HG02678 (cell line): ENCODE measurements around the gene RNF212B.
A peak's percentile ranks its signal among the peaks of the same experiment; 100 is the strongest.

Experiments used
- ATAC-seq: cut with Tn5 transposase; IDR thresholded peaks from one replicate; pipeline ENCODE4 v1.9.1; 2021; ENCODE audit warnings: mild to moderate bottlenecking, moderate library complexity; ENCODE audit not compliant: unreplicated experiment

RNF212B gene

DNA sequence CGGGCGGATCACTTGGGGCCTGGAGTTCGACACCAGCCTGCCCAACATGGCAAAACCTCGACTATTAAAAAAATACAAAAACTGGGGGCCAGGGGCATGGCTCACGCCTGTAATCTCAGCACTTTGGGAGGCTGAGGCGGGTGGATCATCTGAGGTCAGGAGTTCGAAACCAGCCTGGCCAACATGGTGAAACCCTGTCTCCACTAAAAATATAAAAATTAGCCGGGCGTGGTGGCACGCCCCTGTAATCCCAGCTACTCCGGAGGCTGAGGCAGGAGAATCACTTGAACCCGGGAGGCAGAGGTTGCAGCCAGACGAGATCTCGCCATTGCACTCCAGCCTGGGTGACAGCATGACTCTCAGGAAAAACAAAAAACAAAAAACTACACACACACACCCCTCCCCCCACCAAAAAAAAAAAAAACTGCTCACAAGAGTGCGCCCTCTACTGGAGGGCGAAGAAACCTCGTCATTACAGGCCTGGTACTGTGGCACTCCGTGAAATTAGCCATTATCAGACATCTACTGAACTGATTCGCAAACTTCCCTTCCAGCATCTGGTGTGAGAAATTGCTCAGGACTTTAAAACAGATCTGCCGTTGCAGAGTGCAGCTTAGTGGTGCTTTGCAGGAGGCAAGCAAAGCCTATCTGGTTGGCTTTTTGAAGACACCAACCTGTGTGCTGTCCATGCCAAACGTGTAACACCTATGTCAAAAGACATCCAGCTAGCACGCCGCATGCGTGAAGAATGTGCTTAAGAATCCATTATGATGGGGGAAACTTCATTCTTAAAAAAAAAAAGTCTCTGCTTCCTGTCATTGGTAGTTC, 57.2 kb downstream of the RNF212B start:
- ATAC-seq, result no peak

DNA sequence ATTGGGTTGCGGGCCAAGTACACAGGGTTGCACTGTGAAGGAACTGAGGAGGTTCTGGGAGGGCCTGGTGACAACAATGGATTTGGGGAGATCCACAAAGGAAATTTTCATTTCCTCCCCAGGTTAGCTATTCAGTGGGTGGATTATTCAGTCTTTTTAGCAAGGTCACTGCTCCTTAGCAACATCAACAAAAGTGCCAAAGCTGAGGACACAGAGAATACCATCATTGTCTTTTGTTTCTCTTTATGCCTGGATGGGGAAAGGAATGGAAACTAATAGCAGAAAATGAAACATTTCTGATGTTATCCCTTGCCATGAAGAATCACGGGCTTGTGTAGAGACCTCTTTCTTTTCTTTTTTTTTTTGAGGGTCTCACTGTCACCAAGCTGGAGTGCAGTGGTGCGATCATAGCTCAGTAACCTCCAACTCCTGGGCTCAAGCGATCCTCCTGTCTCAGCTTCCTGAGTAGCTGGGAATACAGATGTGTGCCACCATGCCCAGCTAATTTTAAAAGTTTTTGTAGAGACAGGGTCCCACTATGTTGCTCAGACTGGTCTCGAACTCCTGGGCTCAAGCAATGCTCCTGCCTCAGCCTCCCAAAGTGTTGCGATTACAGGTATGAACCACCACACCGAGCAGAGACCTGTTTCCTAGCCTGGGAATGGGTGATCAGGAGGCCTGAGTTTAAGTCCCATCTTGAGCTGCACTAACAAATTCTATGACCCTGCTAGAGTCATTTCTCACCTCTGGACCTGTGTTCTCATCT, 58.5 kb downstream of the RNF212B start:
- no peak for ATAC-seq

DNA sequence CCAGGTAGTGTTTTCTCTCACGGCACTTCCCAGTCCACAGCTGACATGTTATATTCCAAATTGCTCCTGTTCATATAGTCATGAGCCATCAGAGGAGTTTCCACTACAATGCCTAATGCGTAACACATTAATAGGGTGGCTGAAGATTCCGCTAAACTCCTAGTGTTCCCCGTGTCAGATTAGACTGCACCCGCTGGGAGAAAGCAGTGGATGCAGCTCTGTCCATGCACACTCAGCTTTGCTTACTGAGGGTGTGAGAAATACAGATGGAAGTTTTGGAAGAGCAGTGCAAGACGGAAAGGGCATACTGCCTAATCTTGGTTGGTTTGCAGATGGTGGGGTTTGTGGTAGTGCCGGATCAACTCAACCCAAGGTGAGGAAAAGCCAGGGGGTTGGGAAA, 59.4 kb downstream of the RNF212B start:
- ATAC-seq, result no peak

DNA sequence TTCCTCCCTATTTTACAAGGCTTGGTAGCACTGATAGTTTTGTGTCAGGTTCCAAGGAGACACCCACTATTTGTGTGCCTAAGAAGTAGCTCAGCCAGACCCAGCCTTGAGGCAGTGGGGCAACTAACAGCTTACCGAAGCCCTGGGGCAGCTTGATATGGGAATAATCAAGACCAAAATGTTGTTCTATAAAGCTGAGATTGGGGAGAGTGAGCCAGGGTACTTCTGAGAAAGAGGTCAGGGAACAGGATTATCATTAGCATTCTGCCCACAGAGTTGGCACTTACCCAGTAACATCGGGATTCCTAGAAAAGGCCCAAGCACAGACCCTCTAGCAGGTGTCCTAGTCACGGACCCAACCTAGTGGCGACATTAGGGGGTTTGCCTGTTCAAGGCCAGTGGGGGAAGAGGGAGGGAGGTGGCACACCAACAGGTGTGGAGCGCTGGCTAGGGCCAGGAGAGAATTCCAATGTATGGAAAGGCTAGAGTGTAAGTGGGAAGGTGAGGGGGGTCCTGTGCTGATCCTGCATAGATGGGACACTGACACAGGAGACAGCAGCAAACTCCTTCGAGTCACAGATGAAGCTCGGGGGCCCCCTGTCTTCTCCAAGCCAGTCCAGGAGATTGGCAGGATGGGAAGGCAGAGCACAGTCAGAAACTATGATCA, 60.0 kb downstream of the RNF212B start:
- ATAC-seq, result no peak

DNA sequence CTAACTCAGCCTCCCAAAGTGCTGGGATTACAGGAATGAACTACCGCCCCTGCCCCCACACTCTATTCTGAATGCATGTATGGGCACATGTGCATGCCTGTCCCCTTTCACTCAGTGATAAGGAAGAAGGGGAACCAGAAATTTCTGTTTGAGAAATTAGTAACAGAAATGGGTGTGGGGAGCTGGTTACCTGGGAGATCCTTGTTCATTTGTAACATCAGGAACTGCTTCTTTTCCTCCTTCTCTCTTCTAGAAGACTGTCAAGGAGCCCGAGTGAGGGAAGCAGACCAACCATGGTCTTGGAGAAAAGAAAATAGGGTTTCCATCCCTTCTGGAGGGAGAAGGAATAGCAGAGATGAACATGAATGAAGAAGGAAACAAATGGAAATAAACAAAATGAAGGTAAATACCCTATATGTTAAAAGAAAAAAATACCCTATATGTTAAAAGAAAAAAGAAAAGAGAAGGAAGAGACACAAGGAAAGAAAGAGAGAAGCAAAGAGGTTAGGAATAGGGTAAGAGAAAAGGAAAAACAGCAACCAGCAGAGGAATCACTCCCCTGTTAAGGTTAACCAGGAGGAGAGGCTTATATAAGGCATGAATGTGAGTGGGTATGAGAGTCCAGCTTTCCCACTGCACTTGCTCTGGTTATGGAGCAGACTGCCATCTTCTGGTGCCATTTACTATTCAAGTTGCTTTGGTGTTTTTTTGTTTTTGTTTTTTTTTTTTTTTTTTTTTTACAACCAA, 61.6 kb downstream of the RNF212B start:
- no peak for ATAC-seq

DNA sequence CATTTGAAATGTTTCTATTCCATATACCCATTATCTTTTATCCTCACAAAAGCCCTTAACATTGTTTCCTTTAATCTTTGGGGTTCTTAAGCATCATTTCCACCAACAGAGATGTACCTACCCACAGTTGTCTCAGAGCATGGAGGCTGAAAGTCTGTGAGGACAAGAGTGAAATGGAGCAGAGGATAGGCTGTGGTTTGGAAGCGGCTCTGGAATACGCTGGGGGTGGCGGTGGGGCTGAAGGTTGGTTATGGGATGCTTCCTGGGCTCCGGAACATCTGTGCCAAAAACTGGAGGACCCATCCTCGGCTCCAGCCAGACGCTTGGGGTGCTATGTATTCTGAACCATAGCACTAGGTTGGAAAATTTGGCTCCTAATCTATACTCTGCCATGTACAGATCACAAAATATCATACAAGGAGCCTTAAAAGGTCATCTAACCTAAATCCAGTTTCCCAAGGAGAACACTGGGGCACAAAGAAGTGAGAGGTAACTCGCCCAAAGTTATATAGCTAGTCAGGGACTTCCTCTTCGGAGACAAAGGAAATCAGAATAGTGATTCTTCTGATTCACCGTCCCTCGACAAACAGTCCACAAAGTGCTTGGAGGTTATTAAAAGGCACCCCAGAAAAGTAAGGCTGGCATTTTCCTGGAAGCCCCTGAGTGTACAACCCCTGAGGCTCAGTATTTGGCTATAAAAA, 62.4 kb downstream of the RNF212B start:
- no peak for ATAC-seq

DNA sequence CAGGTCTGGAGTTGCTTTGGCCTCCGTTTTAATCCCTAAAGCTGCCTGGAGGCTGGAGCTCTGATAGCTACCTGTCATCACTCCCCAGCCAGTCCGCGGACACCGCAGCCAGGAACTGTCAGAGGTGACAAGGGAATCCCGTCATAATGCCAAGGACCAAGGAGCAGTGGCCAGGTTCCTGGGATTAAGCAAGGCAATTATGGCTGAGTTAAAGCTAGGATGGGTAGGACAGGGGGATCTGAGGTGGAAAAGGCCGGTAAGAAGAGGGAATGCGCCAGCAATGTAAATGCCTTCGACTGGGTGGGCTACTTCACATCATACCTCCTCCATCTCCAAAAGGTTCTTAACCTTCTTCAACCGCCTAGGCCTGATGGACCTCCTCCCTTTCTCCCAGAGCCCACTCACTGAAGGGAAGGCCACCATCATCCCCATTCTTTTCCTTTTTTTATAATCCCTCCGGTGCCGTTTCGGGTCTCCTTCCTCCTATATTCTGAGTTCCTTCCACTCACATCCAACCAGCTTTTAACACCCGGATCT, 63.0 kb downstream of the RNF212B start:
- no peak for ATAC-seq

DNA sequence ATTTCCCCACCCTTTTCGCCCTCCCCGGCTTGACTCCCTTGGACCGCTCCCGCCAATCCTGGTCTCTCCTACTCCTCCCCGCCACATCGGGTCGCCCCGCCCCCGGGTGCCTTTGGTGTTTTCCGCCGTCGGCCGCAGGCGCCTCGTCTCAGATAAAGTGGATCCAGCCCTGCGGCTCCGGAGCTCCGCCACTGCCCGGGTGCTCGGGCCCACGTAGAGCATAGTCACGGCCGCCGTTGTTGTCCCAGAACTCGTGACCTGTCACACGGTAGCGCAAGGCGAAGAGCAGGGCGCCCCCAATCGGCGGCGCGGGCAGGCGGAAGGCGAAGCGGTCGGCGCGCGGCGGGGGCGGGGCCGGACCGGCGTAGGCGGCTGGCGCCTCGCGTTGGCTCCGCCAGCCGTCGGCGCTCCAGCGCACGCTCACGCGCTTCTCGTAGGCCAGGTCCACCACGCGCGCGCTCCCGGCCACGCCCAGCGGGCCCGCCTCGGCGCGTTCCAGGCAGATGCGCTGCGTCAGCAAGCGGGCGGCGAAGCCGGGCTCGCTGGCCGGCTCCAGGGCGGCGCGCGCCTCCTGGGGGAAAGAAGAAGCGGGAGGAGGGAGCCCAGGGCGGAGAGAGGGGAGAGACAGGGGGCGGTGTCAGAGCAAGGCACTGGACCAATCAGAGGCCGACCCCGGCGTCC, 63.7 kb downstream of the RNF212B start:
- ATAC-seq, result peak; percentile 79

DNA sequence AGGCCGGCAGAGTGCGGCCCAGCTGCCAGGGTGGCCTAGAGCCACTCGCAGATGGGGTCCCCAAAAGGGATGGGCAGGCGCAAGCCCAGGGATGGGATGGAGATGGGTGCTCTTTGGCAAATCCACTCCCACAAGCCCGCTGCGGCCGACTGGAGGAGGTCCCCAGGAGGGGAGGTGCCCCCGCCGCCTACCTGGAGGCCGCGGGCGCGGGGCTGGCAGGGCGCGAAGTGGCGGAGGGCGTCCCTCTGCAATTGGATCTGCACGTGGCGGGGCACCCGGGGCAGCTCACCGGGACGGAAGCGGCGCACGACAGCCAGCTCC, 64.2 kb downstream of the RNF212B start:
- ATAC-seq, result peak; percentile 9

DNA sequence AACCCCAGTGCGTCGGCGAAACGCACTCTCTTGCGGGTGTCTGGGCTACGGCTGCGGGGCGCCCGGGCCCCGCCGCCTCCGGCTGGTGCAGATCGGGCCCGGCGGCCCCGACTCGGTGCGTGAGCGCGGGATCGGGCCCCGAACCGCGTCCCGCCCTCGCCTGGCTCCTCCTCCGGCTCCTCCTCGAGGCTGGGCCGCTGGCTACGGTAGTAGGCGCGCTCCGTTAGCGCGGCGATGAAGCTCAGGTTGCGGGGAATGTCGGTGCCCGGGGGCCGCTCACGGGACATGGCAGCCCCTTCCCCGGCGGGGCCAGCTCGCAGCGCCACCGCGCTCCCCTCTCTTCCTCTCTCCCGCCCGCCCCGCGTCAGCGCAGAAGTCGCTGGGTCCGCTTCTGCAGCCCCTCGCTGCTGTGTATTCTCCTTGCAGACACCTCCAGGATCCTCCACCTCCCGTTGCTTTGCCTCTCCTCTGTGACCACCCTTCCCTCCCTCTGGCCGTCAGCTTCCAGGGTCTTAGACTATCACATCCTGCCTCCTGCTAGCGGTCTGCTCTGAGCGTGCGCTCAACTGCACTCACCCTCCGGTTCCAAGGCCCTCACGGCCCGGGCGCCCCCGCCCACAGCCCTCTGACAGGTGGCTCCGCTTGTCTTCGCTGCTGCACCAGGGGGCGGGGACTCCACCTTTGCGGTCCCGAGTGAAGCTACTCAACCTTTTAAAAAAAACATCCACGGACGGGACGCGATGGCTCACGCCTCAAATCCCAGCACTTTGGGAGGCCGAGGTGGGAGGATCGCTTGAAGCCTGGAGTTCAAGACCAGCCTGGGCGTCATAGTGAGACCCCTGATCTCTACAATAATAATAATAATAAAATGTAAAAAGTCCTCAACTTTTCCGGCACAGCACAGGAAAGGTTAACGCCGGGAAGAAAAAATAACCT, 64.8 kb downstream of the RNF212B start, which contains the start of gene PPP1R3E:
TSS of gene PPP1R3E (minus strand) at position 570 of the 936 bp plus-strand sequence. CDS start at position 287, 283 bp downstream.
- ATAC-seq, result peak; percentile 34

DNA sequence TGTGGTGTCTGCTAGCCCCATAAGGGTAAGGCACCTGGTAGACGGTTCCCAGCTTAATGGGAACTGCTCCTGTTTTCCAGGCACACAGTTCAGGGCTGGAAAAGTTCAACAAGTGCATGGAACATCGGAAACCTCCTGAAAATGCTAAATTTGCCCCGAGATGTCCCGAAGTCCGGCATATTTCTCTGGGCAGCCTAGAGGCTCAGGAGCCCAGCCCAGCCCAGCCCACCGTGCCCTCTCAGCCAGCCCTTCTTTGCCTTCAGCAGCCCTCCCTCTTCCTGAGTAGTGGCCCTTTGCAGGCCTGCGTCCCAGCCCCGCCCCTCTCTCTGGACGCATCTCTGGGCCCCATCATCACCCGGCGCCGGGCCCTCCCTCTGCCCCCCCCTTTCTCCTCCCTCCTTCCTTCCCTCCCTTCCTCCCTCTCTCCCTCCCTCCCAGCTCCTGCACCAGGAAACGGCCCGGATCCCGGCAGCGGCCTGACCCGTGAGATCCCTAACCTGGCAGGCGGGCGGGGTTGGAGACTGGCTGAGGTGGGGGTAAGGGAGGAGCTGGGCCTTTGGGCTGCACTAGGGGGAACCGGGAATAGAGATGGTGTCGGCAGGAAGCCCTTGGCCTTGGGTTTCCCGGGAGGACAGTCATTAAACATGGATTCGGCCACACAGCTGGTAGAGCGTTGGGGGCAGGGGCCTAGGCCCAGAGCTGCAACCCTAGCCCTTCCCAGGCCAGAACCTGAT, 68.8 kb downstream of the RNF212B start, which contains the start of gene BCL2L2:
TSS of gene BCL2L2 (plus strand) at position 422 of the 734 bp plus-strand sequence. CDS start 935 bp downstream, outside the sequence.
- peak; percentile 18 for ATAC-seq

DNA sequence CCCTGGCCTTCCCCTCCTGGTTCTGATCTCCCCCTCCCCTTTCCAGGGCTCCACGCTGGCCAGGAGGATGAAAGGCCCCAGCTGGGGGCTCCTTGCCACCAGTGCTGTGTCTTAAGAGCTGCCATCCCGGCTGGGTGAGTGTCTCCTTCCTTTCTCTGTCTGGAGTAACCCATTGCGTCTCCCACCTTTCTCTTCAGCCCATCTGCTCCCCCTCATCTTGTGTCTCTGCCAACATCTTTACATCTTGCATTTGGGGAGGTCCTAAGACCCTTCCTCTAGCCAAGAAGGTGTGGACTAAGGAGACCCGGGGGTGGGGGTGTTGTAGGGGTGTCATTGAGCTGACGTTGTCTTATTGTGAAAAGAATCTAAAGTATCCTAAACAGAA, 69.4 kb downstream of the RNF212B start:
- ATAC-seq, result no peak

DNA sequence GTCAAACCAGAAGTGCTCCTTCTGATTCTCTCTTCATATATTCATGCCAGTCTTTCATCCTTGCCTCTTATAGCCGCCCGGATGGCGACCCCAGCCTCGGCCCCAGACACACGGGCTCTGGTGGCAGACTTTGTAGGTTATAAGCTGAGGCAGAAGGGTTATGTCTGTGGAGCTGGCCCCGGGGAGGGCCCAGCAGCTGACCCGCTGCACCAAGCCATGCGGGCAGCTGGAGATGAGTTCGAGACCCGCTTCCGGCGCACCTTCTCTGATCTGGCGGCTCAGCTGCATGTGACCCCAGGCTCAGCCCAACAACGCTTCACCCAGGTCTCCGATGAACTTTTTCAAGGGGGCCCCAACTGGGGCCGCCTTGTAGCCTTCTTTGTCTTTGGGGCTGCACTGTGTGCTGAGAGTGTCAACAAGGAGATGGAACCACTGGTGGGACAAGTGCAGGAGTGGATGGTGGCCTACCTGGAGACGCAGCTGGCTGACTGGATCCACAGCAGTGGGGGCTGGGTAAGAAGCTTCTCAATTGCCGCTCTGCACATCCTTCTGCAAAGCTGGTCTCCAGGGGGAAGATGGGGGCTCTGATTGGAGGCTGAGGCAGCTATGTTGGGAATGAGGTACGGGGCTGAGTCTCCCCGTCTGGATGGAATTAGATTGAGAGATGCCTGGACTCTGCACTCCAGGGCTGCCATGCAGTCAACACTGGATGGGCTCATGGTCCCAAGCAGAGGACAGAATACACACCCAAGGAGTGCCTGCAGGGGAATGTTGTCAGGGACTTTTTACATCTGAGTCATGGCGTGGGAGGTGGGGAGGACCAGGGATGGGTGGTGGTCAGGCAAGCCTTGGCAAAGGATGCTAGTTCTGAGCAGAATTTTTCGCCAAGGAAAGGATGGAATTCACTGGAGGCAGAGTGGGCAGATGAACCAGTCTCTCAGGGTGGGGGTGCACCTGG, 70.2 kb downstream of the RNF212B start:
- ATAC-seq, result no peak

DNA sequence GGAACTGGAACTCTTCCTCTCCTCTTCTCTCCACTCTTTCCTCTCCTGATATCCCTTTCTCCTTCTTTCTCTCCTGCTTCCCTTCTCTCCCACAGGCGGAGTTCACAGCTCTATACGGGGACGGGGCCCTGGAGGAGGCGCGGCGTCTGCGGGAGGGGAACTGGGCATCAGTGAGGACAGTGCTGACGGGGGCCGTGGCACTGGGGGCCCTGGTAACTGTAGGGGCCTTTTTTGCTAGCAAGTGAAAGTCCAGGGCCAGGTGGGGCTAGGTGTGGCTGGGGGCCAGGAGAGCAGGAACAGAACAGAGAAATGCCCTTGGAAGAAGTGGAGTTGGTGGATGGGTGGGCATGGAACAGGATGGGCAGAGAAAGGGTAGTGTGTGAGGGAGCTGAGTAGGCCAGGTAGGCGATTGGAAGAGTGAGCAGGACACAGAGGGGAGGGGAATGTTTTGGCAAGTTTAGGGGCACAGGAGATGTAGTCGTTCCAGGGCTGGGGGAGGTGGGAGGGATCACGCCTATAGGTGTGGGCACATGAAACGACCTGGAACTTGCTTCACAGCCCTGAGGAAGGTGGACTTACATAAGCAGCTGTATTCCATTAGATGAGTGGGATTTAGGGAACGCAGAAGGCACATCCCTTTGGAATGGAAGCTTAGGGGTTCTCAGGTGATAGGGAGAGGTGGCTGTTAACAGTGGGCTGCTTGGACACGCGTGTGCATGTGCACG, 71.1 kb downstream of the RNF212B start:
- ATAC-seq, result no peak

DNA sequence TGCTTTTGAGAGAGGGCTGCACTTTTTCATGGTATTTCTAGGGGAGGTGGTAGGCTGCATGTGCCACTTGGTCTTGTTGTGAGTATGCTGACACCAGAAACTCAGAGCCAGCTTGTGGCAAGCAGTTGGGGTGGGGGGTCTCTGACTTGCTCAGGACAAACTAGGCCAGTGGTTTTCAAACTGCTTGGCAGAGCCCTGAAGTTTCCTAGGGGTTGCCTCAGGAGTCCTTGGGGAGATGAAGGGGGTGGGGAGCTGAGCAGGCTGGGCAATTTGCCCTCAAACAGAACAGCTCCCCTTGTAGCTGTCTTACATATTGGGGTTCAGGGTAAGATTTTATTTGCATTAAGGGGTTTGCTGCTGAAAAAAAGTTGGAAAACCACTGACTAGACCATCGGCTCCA, 72.8 kb downstream of the RNF212B start:
- ATAC-seq, result no peak

DNA sequence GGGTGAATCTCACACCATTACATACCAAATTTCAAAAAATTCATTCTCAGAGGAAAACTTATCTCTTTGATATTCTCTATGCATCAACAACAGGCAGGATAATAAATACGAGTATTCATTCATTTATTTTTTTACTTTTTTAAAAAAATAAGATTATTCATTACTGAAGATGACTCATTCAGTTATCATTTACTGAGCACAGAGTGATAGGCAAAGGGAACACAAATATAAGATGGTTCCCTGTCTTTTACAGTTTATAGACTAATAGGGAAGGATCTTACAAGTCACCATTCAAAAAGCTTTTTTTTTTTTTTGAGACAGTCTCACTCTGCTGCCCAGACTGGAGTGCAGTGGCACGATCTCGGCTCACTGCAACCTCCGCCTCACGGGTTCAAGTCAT, 78.6 kb downstream of the RNF212B start:
- no peak for ATAC-seq
